Calu3 (cell line): ENCODE data around the gene SH2B3. TPM values are rescaled to one million over a fixed set of nuclear protein-coding genes. Genes with fewer than 3 reads are reported as not detected.

Experiments
- BruUV-seq: library from RNA; stranded (reverse); fragments of 400-500 nt; replicated peaks from 2 replicates; lab custom pipeline; 2021; lab: Mats Ljungman, UMichigan
- CTCF ChIA-PET: fragments of 300-600 bp; sonication (Branson Sonifier 250); formaldehyde crosslinking; loops from one replicate; lab custom pipeline; 2022; ENCODE audit warnings: antibody characterized with exemption; lab: Charles Lee
- DNase-seq: peaks from one replicate; pipeline ENCODE4 v3.0.0; 2022
- H3K27ac Mint-ChIP-seq: one replicate; pipeline ENCODE4 v1.8.0; 2022; ENCODE audit warnings: mixed read lengths; ENCODE audit not compliant: unreplicated experiment
- H3K27me3 Mint-ChIP-seq: one replicate; pipeline ENCODE4 v1.8.0; 2022; ENCODE audit warnings: mixed read lengths; ENCODE audit not compliant: unreplicated experiment
- H3K36me3 Mint-ChIP-seq: one replicate; pipeline ENCODE4 v1.8.0; 2022; ENCODE audit warnings: mild to moderate bottlenecking, moderate library complexity, mixed read lengths; ENCODE audit not compliant: insufficient read depth, unreplicated experiment
- H3K4me1 Mint-ChIP-seq: one replicate; pipeline ENCODE4 v1.8.0; 2022; ENCODE audit warnings: mild to moderate bottlenecking, low read depth, mixed read lengths; ENCODE audit not compliant: unreplicated experiment
- H3K4me3 Mint-ChIP-seq: one replicate; pipeline ENCODE4 v1.8.0; 2022; ENCODE audit warnings: mild to moderate bottlenecking, low read depth, moderate library complexity, mixed read lengths; ENCODE audit not compliant: unreplicated experiment
- H3K9me3 Mint-ChIP-seq: one replicate; pipeline ENCODE4 v1.8.0; 2022; ENCODE audit warnings: low read depth, mixed read lengths; ENCODE audit not compliant: unreplicated experiment
- CTCF ChIP-seq: fragments of 200-600 bp; IDR thresholded peaks from one replicate; pipeline ENCODE4 v1.8.0; 2022; ENCODE audit warnings: antibody characterized with exemption; ENCODE audit not compliant: unreplicated experiment
- intact Hi-C: fragments of 100-400 bp; cut with micrococcal nuclease; formaldehyde crosslinking; loops from one replicate; pipeline ENCODE4 v1.10.0; 2022; ENCODE audit not compliant: unreplicated experiment
- total RNA-seq: library from RNA; stranded (reverse); gene quantifications from 2 replicates; pipeline ENCODE4 v1.2.3, GENCODE V29; 2022

Gene SH2B3
- total RNA-seq, 1 experiment from 2014 or later: 14.3 TPM

- H3K27ac Mint-ChIP-seq: no peak overlapping the region
- CTCF ChIA-PET: interaction anchor here (0.6 to 2.2 kb wide), 2 partner anchors 56 to 122 kb away, joined by 4 to 52 read pairs; no protein-coding TSS in a partner anchor
- no peak for DNase-seq
- intact Hi-C loops: no loop called here
- peaks cover 64% of the 10 kb centered on the region for H3K36me3 Mint-ChIP-seq
- H3K27me3 Mint-ChIP-seq: no peaks in the 10 kb centered on the region
- no peaks in the 10 kb centered on the region for H3K9me3 Mint-ChIP-seq
- no peak overlapping the region for H3K4me3 Mint-ChIP-seq
- no peaks in the 10 kb centered on the region for H3K4me1 Mint-ChIP-seq
- BruUV-seq: no TSS peak
- TF ChIP-seq CTCF: no peak
These were observed 47.6 kb downstream of the SH2B3 start for GRCh38 chr12:111453071-111453989.

GRCh38 chr12:111454311-111454710 lies 48.6 kb downstream of the SH2B3 start:
- H3K27me3 Mint-ChIP-seq: no peaks in the 10 kb centered on the region
- peaks cover 56% of the 10 kb centered on the region for H3K36me3 Mint-ChIP-seq
- no peaks in the 10 kb centered on the region for H3K9me3 Mint-ChIP-seq
- no peak overlapping the region for H3K27ac Mint-ChIP-seq
- H3K4me1 Mint-ChIP-seq: no peaks in the 10 kb centered on the region
- no peak overlapping the region for H3K4me3 Mint-ChIP-seq
- intact Hi-C loops: no loop called here
- no TSS peak for BruUV-seq
- no peak for TF ChIP-seq CTCF
- no peak for DNase-seq
- CTCF ChIA-PET: no interaction called here

GRCh38 chr12:111454716-111455447 lies 49.2 kb downstream of the SH2B3 start:
- CTCF ChIA-PET: no interaction called here
- peaks cover 56% of the 10 kb centered on the region for H3K36me3 Mint-ChIP-seq
- intact Hi-C loops: no loop called here

More at GRCh38 chr12:111454716-111455447, 49.2 kb downstream of the SH2B3 start:
- H3K4me1 Mint-ChIP-seq: no peaks in the 10 kb centered on the region
- no peak for DNase-seq
- no peaks in the 10 kb centered on the region for H3K9me3 Mint-ChIP-seq
- no TSS peak for BruUV-seq
- no peak overlapping the region for H3K27ac Mint-ChIP-seq
- TF ChIP-seq CTCF: no peak
- H3K27me3 Mint-ChIP-seq: no peaks in the 10 kb centered on the region
- H3K4me3 Mint-ChIP-seq: no peak overlapping the region
